Adrenal gland (tissue), 12 donors: ENCODE results near the gene TOR4A. TPM values are rescaled to one million over a fixed set of nuclear protein-coding genes. Genes with fewer than 3 reads are reported as not detected.

Experiments
- DNase-seq, 7 donors: peaks; one replicate each; pipeline ENCODE4 v3.0.0-alpha.2; 2019 to 2020
- H3K27ac ChIP-seq, 5 donors: fragments of 200-600 bp; sonication (generic) in 4 of 5; 1 replicate in 3 of 5; 2 replicates in 2 of 5; pipeline versions ENCODE4 v1.5.1 to v1.8.0; 2016 to 2020; ENCODE audit warnings: mild to moderate bottlenecking in 1 of 5
- H3K27me3 ChIP-seq: fragments of 200-600 bp; 2 replicates; pipeline ENCODE4 v1.8.0; 2021
- H3K36me3 ChIP-seq, 2 donors: fragments of 200-600 bp; replicated peaks in 1 of 2; 1 replicate in 1 of 2; 2 replicates in 1 of 2; pipeline versions ENCODE4 v1.5.1 to v1.8.0; 2018 to 2022
- H3K4me1 ChIP-seq, 2 donors: fragments of 200-600 bp; replicated peaks in 1 of 2; 1 replicate in 1 of 2; 2 replicates in 1 of 2; pipeline versions ENCODE4 v1.5.1 to v1.8.0; 2018 to 2021
- H3K4me3 ChIP-seq, 4 donors: fragments of 200-600 bp; sonication (generic) in 3 of 4; one replicate each; pipeline ENCODE4 v1.5.1; 2016 to 2018
- H3K9me3 ChIP-seq, 3 donors: fragments of 200-600 bp; sonication (generic) in 1 of 3; replicated peaks in 1 of 3; 1 replicate in 2 of 3; 2 replicates in 1 of 3; pipeline versions ENCODE4 v1.5.1 to v1.8.0; 2016 to 2021
- POLR2A ChIP-seq, 2 donors: fragments of 450-650 bp; IDR thresholded peaks; one replicate each; pipeline ENCODE4 v1.6.1; 2017; ENCODE audit warnings: antibody characterized with exemption in 2 of 2, mild to moderate bottlenecking in 2 of 2, moderate library complexity in 1 of 2
- WGBS, 4 donors: extraction: QIAGEN DNeasy Blood & Tissue Kit in 2 of 4; methylation state at CpG; one replicate each; pipeline versions ENCODE4 v1.1.5 to v1.1.7; 2013 to 2017; 5-methylcytosine and 5-hydroxymethylcytosine counted together
- intact Hi-C, 2 donors: fragments of 100-400 bp; cut with DNase I; formaldehyde crosslinking; loops; one replicate each; pipeline versions ENCODE4 v1.14.1 to v1.15.0; 2022 to 2023
- polyA plus RNA-seq, 3 donors: library from polyadenylated mRNA; stranded (reverse); fragments of 200-250 nt in 2 of 3; fragments of 350-450 nt in 1 of 3; fragmentation: Illumina TruSeq in 1 of 3; extraction: RNeasy Lipid Tissue Mini Kit (QIAGEN cat#74804) in 1 of 3; gene quantifications; one replicate each; pipeline ENCODE4 v1.2.3, GENCODE V29; 2013 to 2014
- total RNA-seq, 9 donors: library from RNA; depleted of rRNA in 4 of 9; stranded (reverse); fragments of >200 nt in 4 of 9; fragments of 120-200 nt in 1 of 9; fragmentation: NEBNext Ultra II Directional in 1 of 9; extraction: Animal tissue kit (Norgen Biotek cat#: 25700) in 1 of 9; gene quantifications; one replicate each; pipeline versions ENCODE4 v1.1.0 to v1.2.4, GENCODE V29; 2013 to 2023
- TF ChIP-seq, protein P1 (sequence below), 6 experiments: fragments of 450-650 bp in 4 of 6; fragments of 200-600 bp in 2 of 6; sonication (generic) in 1 of 6; IDR thresholded peaks; 1 replicate in 5 of 6; 2 replicates in 1 of 6; pipeline versions ENCODE4 v1.5.1 to v1.8.0; 2016 to 2021; ENCODE audit warnings: antibody characterized with exemption in 6 of 6, mild to moderate bottlenecking in 2 of 6, moderate library complexity in 1 of 6
- donor health status: healthy with polysubstance abuse.
- donor health status: Bipolar disorder and iron deficiency.
- donor health status: DM: yes; HTN: yes; CAD: no.
- donor health status: DM: no; HTN: no; CAD: no.
- donor health status: DM: no; HTN: no; CAD: no.
- donor health status: DM: yes; HTN: yes; CAD: no.

Gene TOR4A
- total and polyA plus RNA-seq, 12 donors, result 0.49 to 21.5 (median 7.4) TPM

DNA sequence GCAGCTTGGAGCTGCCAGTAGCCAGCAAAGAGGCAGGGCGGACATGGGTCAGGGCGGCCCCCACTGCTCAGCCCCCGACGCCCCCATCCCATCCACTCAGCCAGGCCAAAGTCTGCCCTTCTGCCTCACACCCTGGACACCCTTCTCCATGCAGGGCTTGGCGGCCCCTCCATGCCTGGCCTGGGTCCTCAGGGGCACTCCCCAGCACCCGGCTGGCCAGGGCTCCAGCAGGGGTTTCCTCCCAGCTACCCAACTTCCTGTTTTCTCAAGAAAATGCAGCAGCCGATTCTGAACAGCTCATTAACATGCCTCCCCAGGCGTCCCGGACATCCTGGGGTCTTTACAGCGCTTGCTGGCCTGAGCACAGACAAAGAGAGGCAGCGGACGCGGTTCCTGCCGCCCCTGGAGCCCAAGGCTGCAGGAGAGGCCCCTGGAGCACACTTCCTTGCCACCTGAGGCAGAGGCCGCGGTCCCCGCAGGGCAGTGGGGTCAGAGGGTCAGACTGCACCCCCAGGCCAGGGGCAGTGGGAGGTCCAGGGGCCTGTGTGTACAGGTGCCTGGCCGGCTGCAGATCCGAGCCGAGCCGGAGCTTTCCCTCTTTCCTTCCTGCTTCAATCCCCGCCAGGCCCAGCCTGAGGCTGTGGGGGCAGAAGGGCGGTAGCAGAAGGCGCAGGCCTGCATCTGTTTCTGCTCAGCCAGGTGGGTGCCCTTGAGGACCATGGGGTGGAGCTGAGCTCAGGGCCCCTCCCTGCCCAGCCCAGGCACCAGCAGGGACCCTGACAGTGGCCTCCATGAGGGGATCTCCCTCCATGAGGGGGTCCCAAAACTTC is 43.2 kb downstream of the TOR4A start:
- no peak overlapping the region for H3K4me3 ChIP-seq
- H3K27ac ChIP-seq, result peak overlapping the region in 1 of 5 donors; percentile 35
- no peaks in the 10 kb centered on the region for H3K9me3 ChIP-seq
- WGBS, 4 donors, result 53 to 67% (median 59%) methylated on average over 8 to 24 of the region's 24 CpGs
- H3K27me3 ChIP-seq, result peaks cover 8% of the 10 kb centered on the region
- intact Hi-C loops, result no loop called here
- peak in 4 of 7 donors; percentile 7 to 63 (median 36) for DNase-seq
- no peaks in the 10 kb centered on the region for H3K36me3 ChIP-seq
- peaks cover 0 to 9% of the 10 kb centered on the region in 2 donors for H3K4me1 ChIP-seq
- TF ChIP-seq POLR2A (IDR thresholded peaks at IDR 0.05), result no peak
- TF ChIP-seq, protein P1, sequence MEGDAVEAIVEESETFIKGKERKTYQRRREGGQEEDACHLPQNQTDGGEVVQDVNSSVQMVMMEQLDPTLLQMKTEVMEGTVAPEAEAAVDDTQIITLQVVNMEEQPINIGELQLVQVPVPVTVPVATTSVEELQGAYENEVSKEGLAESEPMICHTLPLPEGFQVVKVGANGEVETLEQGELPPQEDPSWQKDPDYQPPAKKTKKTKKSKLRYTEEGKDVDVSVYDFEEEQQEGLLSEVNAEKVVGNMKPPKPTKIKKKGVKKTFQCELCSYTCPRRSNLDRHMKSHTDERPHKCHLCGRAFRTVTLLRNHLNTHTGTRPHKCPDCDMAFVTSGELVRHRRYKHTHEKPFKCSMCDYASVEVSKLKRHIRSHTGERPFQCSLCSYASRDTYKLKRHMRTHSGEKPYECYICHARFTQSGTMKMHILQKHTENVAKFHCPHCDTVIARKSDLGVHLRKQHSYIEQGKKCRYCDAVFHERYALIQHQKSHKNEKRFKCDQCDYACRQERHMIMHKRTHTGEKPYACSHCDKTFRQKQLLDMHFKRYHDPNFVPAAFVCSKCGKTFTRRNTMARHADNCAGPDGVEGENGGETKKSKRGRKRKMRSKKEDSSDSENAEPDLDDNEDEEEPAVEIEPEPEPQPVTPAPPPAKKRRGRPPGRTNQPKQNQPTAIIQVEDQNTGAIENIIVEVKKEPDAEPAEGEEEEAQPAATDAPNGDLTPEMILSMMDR (IDR thresholded peaks at IDR 0.05), result no peak

DNA sequence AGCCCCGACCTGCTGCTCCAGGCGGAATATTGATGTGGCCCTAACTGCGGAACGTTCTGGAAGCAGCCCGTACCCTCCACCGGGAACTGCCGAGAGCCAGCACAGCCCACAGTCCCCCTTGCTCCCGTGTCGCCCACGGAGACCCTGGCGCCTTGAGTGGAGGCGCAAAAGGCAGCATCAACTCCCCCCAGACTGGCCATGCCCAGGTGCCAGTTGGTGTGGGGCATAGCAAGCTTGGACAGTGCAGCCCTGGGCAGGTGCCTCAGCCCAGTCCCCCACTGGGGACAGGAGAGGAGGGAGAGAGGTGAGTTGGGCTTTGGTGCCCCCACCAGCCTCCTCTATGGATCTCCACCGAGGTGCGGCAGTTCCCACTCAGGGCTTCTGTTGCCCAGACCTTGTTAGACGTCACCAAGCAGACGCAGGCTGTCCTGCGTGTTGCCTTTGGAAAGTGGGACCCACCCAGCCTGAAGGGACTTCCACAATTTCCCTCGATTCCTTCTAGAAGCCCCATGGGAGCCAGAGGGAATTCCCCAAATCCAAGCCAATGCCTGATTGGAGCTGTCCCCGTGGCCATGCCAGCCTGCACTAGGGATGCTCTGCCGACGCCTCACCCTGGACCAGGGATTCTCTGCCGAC is 44.3 kb downstream of the TOR4A start:
- intact Hi-C loops, result no loop called here
- no peak overlapping the region for H3K4me3 ChIP-seq
- WGBS, 4 donors, result 88 to 92% (median 90%) methylated on average over 11 to 22 of the region's 22 CpGs

GRCh38 chr9:137323531-137324331 is 46.2 kb downstream of the TOR4A start:
- intact Hi-C loops, result no loop called here

More for the DNA sequence above, 44.3 kb downstream of the TOR4A start:
- TF ChIP-seq, protein P1 (IDR thresholded peaks at IDR 0.05), result no peak
- no peak for TF ChIP-seq POLR2A (IDR thresholded peaks at IDR 0.05)
- Histone ChIP-seq H3K36me3 (no peaks in the 10 kb centered on the region), H3K9me3 (no peaks in the 10 kb centered on the region), H3K4me1 (no peaks in the 10 kb centered on the region), H3K27me3 (no peaks in the 10 kb centered on the region), H3K27ac (no peak overlapping the region)
- no peak for DNase-seq

More at GRCh38 chr9:137323531-137324331, 46.2 kb downstream of the TOR4A start:
- Histone ChIP-seq H3K9me3 (no peaks in the 10 kb centered on the region), H3K27ac (no peak overlapping the region), H3K36me3 (no peaks in the 10 kb centered on the region), H3K4me1 (no peaks in the 10 kb centered on the region), H3K27me3 (no peaks in the 10 kb centered on the region), H3K4me3 (no peak overlapping the region)
- TF ChIP-seq, protein P1 (IDR thresholded peaks at IDR 0.05), result no peak
- TF ChIP-seq POLR2A (IDR thresholded peaks at IDR 0.05), result no peak
- 93 to 97% (median 94%) methylated on average over 3 to 37 of the region's 37 CpGs for WGBS, 4 donors
- no peak for DNase-seq
